PFSK-1 (cell line): ENCODE measurements around the gene PPP4R2.

ENCODE experiments used
- FOXP2 ChIP-seq: optimal IDR thresholded peaks from 2 replicates; pipeline ENCODE3; 2011; ENCODE audit warnings: borderline replicate concordance, control low read depth, inconsistent platforms; ENCODE audit not compliant: insufficient read depth; ENCODE audit errors: extremely low read length, extremely low read depth
- POLR2AphosphoS5 ChIP-seq: IDR thresholded peaks from 2 replicates; pipeline ENCODE4 v1.6.1; 2012; ENCODE audit warnings: low read depth, mild to moderate bottlenecking, control low read depth, low read length, moderate library complexity
- REST ChIP-seq, 2 experiments: IDR thresholded peaks; 2 replicates each; pipeline versions ENCODE4 v1.6.1 to v1.8.0; 2011 to 2012; ENCODE audit warnings: low read depth in 2 of 2, low read length in 2 of 2, control low read depth in 1 of 2, inconsistent platforms in 1 of 2, mild to moderate bottlenecking in 1 of 2, moderate library complexity in 1 of 2; ENCODE audit not compliant: insufficient read depth in 1 of 2
- SIN3A ChIP-seq: IDR thresholded peaks from 2 replicates; pipeline ENCODE4 v1.6.1; 2012; ENCODE audit warnings: mild to moderate bottlenecking, low read length, moderate library complexity, borderline replicate concordance; ENCODE audit not compliant: insufficient read depth
- TAF1 ChIP-seq: IDR thresholded peaks from 2 replicates; pipeline ENCODE4 v1.6.1; 2012; ENCODE audit warnings: low read length, control low read depth, borderline replicate concordance; ENCODE audit not compliant: insufficient read depth

Gene PPP4R2

GRCh38 chr3:73026111-73026759 is 29.6 kb downstream of the PPP4R2 start:
- TF ChIP-seq TAF1 (no peak), FOXP2 (no peak), SIN3A (no peak), REST (IDR thresholded peaks at IDR 0.05; ENCODE audit: insufficient read depth in 1 of 2, low read depth in 2 of 2, low read length in 2 of 2) (no peak), POLR2AphosphoS5 (no peak)

- TF ChIP-seq TAF1 (no peak), FOXP2 (no peak), REST (IDR thresholded peaks at IDR 0.05; ENCODE audit: insufficient read depth in 1 of 2, low read depth in 2 of 2, low read length in 2 of 2) (no peak), POLR2AphosphoS5 (no peak), SIN3A (no peak)
These were observed 30.1 kb downstream of the PPP4R2 start for GRCh38 chr3:73026760-73027113.

GRCh38 chr3:73028803-73029202 is 32.2 kb downstream of the PPP4R2 start:
- TF ChIP-seq TAF1: no peak
- TF ChIP-seq FOXP2: no peak
- TF ChIP-seq REST (IDR thresholded peaks at IDR 0.05; ENCODE audit: insufficient read depth in 1 of 2, low read depth in 2 of 2, low read length in 2 of 2): no peak

- no peak for TF ChIP-seq TAF1
- TF ChIP-seq REST (IDR thresholded peaks at IDR 0.05; ENCODE audit: insufficient read depth in 1 of 2, low read depth in 2 of 2, low read length in 2 of 2): no peak
- TF ChIP-seq FOXP2: no peak
- no peak for TF ChIP-seq POLR2AphosphoS5
- TF ChIP-seq SIN3A: no peak
These were observed 32.7 kb downstream of the PPP4R2 start for GRCh38 chr3:73029321-73029796.
